Central memory CD8-positive, alpha-beta T cell (primary cell): ENCODE results near the gene DPYD.
"Not testable (repeated sequence)": the region's sequence is repeated elsewhere in the genome, so short reads cannot be mapped to it uniquely, and the experiment has no call there.

Experiments
- ATAC-seq: fragments of 150-1000 bp; cut with Tn5 transposase; replicated peaks from 2 replicates; pipeline ENCODE4 v1.10.0; 2022; ENCODE audit warnings: mild to moderate bottlenecking, moderate FRiP score, moderate number of reproducible peaks; ENCODE audit not compliant: poor library complexity, severe bottlenecking; ENCODE audit errors: extremely low read depth
- DNase-seq, 2 donors: peaks; one replicate each; pipeline ENCODE4 v3.0.0; 2021; ENCODE audit warnings: low spot score in 2 of 2
- H3K27ac Mint-ChIP-seq: one replicate; pipeline ENCODE4 v1.8.0; 2022; ENCODE audit warnings: low read depth, mild to moderate bottlenecking, moderate library complexity, mixed read lengths
- H3K27me3 Mint-ChIP-seq: one replicate; pipeline ENCODE4 v1.8.0; 2022; ENCODE audit warnings: mixed read lengths
- H3K36me3 Mint-ChIP-seq: one replicate; pipeline ENCODE4 v1.8.0; 2022; ENCODE audit warnings: mild to moderate bottlenecking, moderate library complexity, mixed read lengths; ENCODE audit not compliant: insufficient read depth
- H3K4me1 Mint-ChIP-seq: one replicate; pipeline ENCODE4 v1.8.0; 2022; ENCODE audit warnings: mixed read lengths
- H3K4me3 Mint-ChIP-seq: one replicate; pipeline ENCODE4 v1.8.0; 2022; ENCODE audit warnings: mild to moderate bottlenecking, moderate library complexity, mixed read lengths
- H3K9me3 Mint-ChIP-seq: one replicate; pipeline ENCODE4 v1.8.0; 2022; ENCODE audit warnings: mixed read lengths

The DPYD gene

GRCh38 chr1:97366984-97367383 lies 553.9 kb downstream of the DPYD start:
- H3K36me3 Mint-ChIP-seq: peaks cover 2% of the 10 kb centered on the region
- DNase-seq (no peak), ATAC-seq (no peak)
- H3K27me3 Mint-ChIP-seq: no peaks in the 10 kb centered on the region
- H3K4me1 Mint-ChIP-seq: no peaks in the 10 kb centered on the region
- no peaks in the 10 kb centered on the region for H3K9me3 Mint-ChIP-seq
- H3K4me3 Mint-ChIP-seq: no peak overlapping the region
- H3K27ac Mint-ChIP-seq: no peak overlapping the region

DNA sequence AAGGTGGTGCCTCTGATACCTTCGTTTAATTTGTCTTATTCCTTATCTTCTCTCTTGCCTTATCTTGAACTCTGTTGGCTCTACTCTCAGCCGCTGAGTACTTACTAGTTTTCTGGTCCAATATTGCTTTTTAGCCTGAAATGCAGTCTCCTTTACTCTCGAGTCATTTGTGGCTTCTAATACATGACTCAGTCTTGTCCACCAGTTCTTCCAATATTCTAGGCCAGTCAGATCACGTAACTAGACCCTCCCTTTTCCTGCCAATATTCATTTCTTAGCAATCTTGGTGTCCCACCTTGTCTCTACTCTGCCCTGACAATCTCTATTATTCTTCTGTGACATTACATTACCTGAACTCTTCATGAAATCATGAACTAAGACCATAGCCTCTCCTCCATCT lies 555.8 kb downstream of the DPYD start:
- peaks cover 6% of the 10 kb centered on the region for H3K4me1 Mint-ChIP-seq
- peaks cover 4% of the 10 kb centered on the region for H3K36me3 Mint-ChIP-seq
- no peak for DNase-seq
- H3K27ac Mint-ChIP-seq: no peak overlapping the region
- H3K9me3 Mint-ChIP-seq: no peaks in the 10 kb centered on the region
- ATAC-seq: no peak
- no peaks in the 10 kb centered on the region for H3K27me3 Mint-ChIP-seq
- H3K4me3 Mint-ChIP-seq: no peak overlapping the region

DNA sequence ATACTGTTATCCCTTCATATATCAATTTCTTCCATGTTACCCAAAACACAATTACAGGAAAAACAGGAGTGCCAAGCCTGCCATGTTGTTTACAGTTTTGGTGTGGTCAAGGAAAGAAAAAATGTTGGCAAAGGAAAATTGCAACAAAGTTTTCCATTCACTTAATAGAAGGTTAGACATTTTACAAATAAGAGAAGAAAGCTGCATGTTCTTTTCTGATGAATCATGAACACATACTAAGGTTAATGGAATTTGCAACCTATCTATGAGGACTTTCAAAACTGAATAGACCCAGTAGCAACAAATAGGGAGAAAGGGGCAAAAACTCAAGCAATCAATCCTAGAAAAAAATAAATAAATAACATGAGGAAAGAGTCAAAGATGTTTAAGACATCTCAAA lies 556.7 kb downstream of the DPYD start:
- H3K9me3 Mint-ChIP-seq: no peaks in the 10 kb centered on the region
- peaks cover 4% of the 10 kb centered on the region for H3K36me3 Mint-ChIP-seq
- no peak for ATAC-seq
- DNase-seq: no peak
- peaks cover 6% of the 10 kb centered on the region for H3K4me1 Mint-ChIP-seq
- no peak overlapping the region for H3K4me3 Mint-ChIP-seq
- no peaks in the 10 kb centered on the region for H3K27me3 Mint-ChIP-seq
- no peak overlapping the region for H3K27ac Mint-ChIP-seq

DNA sequence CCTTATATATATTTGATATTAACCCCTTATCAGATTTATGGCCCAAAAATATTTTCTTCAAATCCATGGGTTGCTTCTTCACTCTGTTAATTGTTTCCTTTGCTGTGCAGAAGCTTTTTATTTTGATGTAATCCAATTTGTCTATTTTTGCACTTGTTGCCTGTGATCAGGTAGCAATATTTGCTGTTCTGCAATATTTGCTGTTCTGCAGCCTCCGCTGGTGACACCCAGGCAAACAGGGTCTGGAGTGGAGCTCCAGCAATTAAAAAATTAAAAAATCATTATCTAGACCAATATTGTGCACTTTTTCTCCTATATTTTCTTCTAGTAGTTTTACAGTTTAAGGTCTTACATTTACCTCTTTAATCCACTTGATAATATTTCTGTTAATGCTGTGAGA lies 564.5 kb downstream of the DPYD start:
- Mint-ChIP-seq H3K4me1 (peaks cover 6% of the 10 kb centered on the region), H3K27me3 (no peaks in the 10 kb centered on the region), H3K9me3 (peaks cover 5% of the 10 kb centered on the region), H3K27ac (no peak overlapping the region), H3K36me3 (peaks cover 2% of the 10 kb centered on the region), H3K4me3 (no peak overlapping the region)
- ATAC-seq: no peak
- no peak for DNase-seq

GRCh38 chr1:97352936-97353382 lies 567.9 kb downstream of the DPYD start:
- no peaks in the 10 kb centered on the region for H3K4me1 Mint-ChIP-seq
- DNase-seq: no peak
- peaks cover 2% of the 10 kb centered on the region for H3K36me3 Mint-ChIP-seq
- H3K4me3 Mint-ChIP-seq: no peak overlapping the region
- H3K27me3 Mint-ChIP-seq: no peaks in the 10 kb centered on the region
- ATAC-seq: no peak
- H3K27ac Mint-ChIP-seq: no peak overlapping the region
- peaks cover 5% of the 10 kb centered on the region for H3K9me3 Mint-ChIP-seq

GRCh38 chr1:97351846-97352245 lies 569.0 kb downstream of the DPYD start:
- H3K9me3 Mint-ChIP-seq: no peaks in the 10 kb centered on the region
- H3K27me3 Mint-ChIP-seq: no peaks in the 10 kb centered on the region
- no peaks in the 10 kb centered on the region for H3K4me1 Mint-ChIP-seq
- H3K4me3 Mint-ChIP-seq: no peak overlapping the region
- peaks cover 2% of the 10 kb centered on the region for H3K36me3 Mint-ChIP-seq
- DNase-seq (no peak), ATAC-seq (no peak)
- H3K27ac Mint-ChIP-seq: no peak overlapping the region

GRCh38 chr1:97350662-97351061 lies 570.2 kb downstream of the DPYD start:
- ATAC-seq: no peak
- no peak overlapping the region for H3K4me3 Mint-ChIP-seq
- peaks cover 2% of the 10 kb centered on the region for H3K36me3 Mint-ChIP-seq
- H3K27me3 Mint-ChIP-seq: no peaks in the 10 kb centered on the region
- H3K4me1 Mint-ChIP-seq: no peaks in the 10 kb centered on the region
- no peaks in the 10 kb centered on the region for H3K9me3 Mint-ChIP-seq
- no peak overlapping the region for H3K27ac Mint-ChIP-seq
- no peak for DNase-seq

DNA sequence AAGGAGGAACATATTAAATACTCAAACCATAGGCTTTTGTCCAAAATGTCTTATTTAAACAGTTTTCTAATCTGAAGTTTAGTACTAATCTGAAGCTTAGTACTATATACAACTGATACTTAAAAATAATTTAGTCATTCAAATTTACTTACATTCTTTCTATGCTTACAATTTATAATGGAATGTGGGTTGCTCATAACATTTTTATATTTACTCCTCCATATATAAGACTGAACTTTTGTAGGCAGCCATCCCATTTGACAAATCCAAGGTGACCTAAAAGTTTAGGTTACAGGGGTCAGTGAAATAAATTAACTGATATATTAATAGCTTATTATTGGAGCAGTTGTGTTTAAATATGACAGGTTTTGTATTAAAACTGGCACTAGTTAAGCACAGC lies 570.6 kb downstream of the DPYD start:
- H3K4me1 Mint-ChIP-seq: no peaks in the 10 kb centered on the region
- H3K36me3 Mint-ChIP-seq: peaks cover 2% of the 10 kb centered on the region
- DNase-seq (no peak), ATAC-seq (no peak)
- no peak overlapping the region for H3K27ac Mint-ChIP-seq
- H3K9me3 Mint-ChIP-seq: no peaks in the 10 kb centered on the region
- no peaks in the 10 kb centered on the region for H3K27me3 Mint-ChIP-seq
- H3K4me3 Mint-ChIP-seq: no peak overlapping the region

GRCh38 chr1:97349794-97350193 lies 571.0 kb downstream of the DPYD start:
- not testable (repeated sequence) for H3K27ac Mint-ChIP-seq, H3K36me3 Mint-ChIP-seq, H3K4me3 Mint-ChIP-seq

DNA sequence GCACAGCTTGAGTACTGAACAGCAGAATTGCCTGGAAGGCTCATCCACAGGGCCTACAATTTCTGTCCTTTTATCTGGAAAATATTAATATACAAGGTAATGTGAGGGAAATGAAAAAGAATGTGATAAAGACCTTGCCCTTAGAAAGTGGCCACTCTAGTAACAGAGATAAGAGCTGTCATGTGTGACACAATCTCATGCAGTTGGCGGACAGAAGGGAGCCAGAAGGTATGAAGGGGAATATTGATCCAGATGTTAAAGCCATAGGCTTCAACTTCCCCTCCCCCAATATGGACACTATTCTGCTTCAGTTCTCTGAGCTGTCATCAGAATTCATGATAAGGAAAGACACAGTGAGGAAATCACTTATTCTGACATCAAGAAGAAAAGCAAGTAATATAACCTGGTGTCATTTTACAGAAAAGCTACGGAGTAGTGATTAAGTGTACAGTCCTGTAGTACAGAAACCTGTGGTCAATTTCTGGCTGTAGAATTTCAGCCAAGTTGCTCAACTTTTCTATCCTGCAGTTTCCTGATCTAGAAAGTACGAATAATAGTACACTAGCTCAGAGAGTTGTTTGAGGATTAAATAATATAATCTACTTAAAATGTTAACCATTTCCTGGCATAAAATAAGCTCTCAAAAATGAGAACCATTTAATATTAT lies 572.1 kb downstream of the DPYD start:
- ATAC-seq (no peak), DNase-seq (no peak)
- Mint-ChIP-seq H3K36me3 (peaks cover 2% of the 10 kb centered on the region), H3K27ac (no peak overlapping the region), H3K4me1 (no peaks in the 10 kb centered on the region), H3K4me3 (no peak overlapping the region), H3K9me3 (no peaks in the 10 kb centered on the region), H3K27me3 (no peaks in the 10 kb centered on the region)

More at GRCh38 chr1:97349794-97350193, 571.0 kb downstream of the DPYD start:
- DNase-seq, H3K27me3 Mint-ChIP-seq, H3K4me1 Mint-ChIP-seq, ATAC-seq, H3K9me3 Mint-ChIP-seq: not testable (repeated sequence)

- no peak overlapping the region for H3K4me3 Mint-ChIP-seq
- H3K9me3 Mint-ChIP-seq: no peaks in the 10 kb centered on the region
- no peaks in the 10 kb centered on the region for H3K4me1 Mint-ChIP-seq
- no peak for ATAC-seq
- peak overlapping the region; percentile 39 for H3K27ac Mint-ChIP-seq
- no peaks in the 10 kb centered on the region for H3K27me3 Mint-ChIP-seq
- peaks cover 2% of the 10 kb centered on the region for H3K36me3 Mint-ChIP-seq
- DNase-seq: no peak
Observed at GRCh38 chr1:97340951-97341350, 579.9 kb downstream of the DPYD start.

GRCh38 chr1:97338347-97338746 lies 582.5 kb downstream of the DPYD start:
- no peaks in the 10 kb centered on the region for H3K9me3 Mint-ChIP-seq
- DNase-seq: no peak
- H3K36me3 Mint-ChIP-seq: peaks cover 2% of the 10 kb centered on the region
- no peaks in the 10 kb centered on the region for H3K4me1 Mint-ChIP-seq
- H3K27ac Mint-ChIP-seq: no peak overlapping the region
- H3K4me3 Mint-ChIP-seq: no peak overlapping the region
- H3K27me3 Mint-ChIP-seq: no peaks in the 10 kb centered on the region
- no peak for ATAC-seq

DNA sequence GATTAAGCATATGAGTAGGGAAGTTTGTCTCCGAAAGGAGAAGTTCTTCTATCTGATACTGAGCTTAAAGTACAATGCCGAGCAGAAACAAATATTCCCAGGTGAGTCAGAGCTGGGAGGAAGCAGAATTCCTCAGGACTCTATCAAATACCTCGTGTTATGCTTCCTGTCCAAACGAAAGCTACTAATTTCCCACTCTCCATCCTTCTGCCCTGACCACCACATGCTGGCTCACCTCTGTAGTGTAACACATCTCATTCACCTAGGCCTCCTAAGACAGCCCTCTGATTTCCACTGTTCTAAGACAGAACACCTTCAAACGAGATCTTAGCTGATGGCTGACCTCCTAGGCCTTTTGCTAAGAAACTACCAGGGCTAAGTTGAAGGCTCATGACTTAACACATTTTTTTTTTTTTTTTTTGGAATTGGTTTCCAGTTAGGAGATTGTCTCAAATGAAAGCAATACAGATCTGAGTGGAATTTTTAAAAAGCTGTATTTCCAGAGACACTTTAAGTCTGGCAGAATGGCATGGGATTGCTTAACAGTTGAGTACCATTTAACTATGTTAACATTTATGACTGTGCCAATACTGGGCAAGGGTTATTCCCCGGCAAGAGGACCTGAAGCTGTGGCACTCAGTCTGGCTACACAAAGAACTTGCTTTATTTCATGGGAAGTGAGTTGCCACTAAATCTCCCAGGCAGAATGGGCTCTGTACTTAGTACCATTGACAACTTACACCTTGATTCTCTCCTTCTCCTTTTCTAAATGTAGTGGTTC lies 583.4 kb downstream of the DPYD start:
- H3K9me3 Mint-ChIP-seq: no peaks in the 10 kb centered on the region
- DNase-seq: no peak
- no peaks in the 10 kb centered on the region for H3K4me1 Mint-ChIP-seq
- H3K27me3 Mint-ChIP-seq: no peaks in the 10 kb centered on the region
- H3K36me3 Mint-ChIP-seq: peaks cover 2% of the 10 kb centered on the region
- H3K27ac Mint-ChIP-seq: no peak overlapping the region
- H3K4me3 Mint-ChIP-seq: no peak overlapping the region
- no peak for ATAC-seq
